Activated CD4-positive, CD25-positive, alpha-beta regulatory T cell treated with anti-CD3 and anti-CD28 coated beads, Interleukin-2, amount 50 U/mL, for 72 hours (primary cell): ENCODE data around the gene ADAMTS8.

ENCODE experiments used
- DNase-seq: peaks from one replicate; pipeline ENCODE4 v3.0.0; 2021

Gene ADAMTS8

GRCh38 chr11:130462101-130462885 lies 33.9 kb upstream of the ADAMTS8 start:
- no peak for DNase-seq

- no peak for DNase-seq
Observed at GRCh38 chr11:130459521-130459920, 31.1 kb upstream of the ADAMTS8 start.

GRCh38 chr11:130458410-130458729 lies 30.0 kb upstream of the ADAMTS8 start:
- no peak for DNase-seq

GRCh38 chr11:130457623-130458409 lies 29.4 kb upstream of the ADAMTS8 start:
- DNase-seq, result no peak

GRCh38 chr11:130456286-130456685 lies 27.9 kb upstream of the ADAMTS8 start:
- DNase-seq, result no peak

GRCh38 chr11:130455483-130456127 lies 27.2 kb upstream of the ADAMTS8 start:
- DNase-seq, result no peak

- no peak for DNase-seq
Observed at GRCh38 chr11:130454491-130455252, 26.3 kb upstream of the ADAMTS8 start.

GRCh38 chr11:130452940-130453339 lies 24.5 kb upstream of the ADAMTS8 start:
- DNase-seq, result no peak

- no peak for DNase-seq
Observed at GRCh38 chr11:130452176-130452575, 23.8 kb upstream of the ADAMTS8 start.

GRCh38 chr11:130451231-130452019 lies 23.0 kb upstream of the ADAMTS8 start:
- DNase-seq, result no peak

- DNase-seq, result no peak
Observed at GRCh38 chr11:130449996-130450769, 21.8 kb upstream of the ADAMTS8 start.

GRCh38 chr11:130449310-130449990 lies 21.0 kb upstream of the ADAMTS8 start:
- DNase-seq, result no peak

- DNase-seq, result no peak
Observed at GRCh38 chr11:130448416-130449309, 20.3 kb upstream of the ADAMTS8 start, which contains the start of gene ADAMTS15. Gene ADAMTS15 (plus strand): TSS chr11:130448645. CDS start chr11:130448974, 329 bp downstream.

GRCh38 chr11:130448039-130448415 lies 19.6 kb upstream of the ADAMTS8 start:
- no peak for DNase-seq

GRCh38 chr11:130445788-130446187 lies 17.4 kb upstream of the ADAMTS8 start:
- no peak for DNase-seq

GRCh38 chr11:130442737-130443136 lies 14.3 kb upstream of the ADAMTS8 start:
- no peak for DNase-seq

GRCh38 chr11:130441719-130442118 lies 13.3 kb upstream of the ADAMTS8 start:
- no peak for DNase-seq

GRCh38 chr11:130439876-130440275 lies 11.5 kb upstream of the ADAMTS8 start:
- no peak for DNase-seq

- no peak for DNase-seq
Observed at GRCh38 chr11:130439160-130439519, 10.7 kb upstream of the ADAMTS8 start.
